ENCODE measurements around the gene CFAP61.

Gene CFAP61

DNA sequence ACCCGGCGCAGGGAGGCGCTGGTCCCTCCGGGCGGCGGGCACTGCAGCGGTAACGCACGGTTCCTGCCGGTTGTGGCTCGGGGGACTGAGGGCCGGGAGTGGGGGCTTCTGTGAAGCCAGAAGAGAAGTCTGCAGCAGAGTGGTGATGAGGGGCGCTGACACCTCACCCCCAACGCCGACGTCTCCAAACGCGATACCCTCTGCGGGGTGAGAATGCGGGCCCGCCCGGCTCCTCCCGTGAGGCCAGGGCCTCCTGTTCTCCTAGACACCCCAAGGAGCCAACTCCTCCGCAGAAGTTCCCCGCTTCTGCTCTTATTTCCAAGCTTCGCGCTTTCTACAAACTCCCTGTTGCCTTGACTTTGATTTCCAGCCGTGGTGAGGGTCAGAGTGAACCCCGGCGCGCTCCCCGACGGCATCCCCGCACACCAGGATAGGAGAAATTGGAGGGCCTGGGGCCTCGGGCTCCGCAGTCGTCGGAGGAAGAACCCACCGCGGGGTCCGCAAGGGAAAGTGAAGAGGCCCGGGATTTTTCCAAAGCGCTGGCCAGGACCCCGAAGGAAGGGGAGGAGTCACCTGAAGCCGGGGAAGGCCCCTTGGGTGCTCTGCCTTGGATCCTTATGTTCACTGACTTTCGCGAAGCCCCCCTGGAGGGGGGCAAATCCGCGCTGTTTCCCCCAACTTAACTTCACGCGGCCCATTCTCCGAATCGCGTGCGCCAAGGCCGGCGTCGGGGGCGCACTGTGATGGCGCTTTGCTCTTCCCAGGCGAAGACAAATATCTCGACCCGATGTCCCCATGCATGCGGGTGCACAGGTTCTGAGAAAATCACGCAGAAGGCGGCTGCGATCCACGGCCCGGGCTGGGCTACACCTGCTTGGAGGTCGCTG lies 312.5 kb downstream of the CFAP61 start:
- H3K4me3 ChIP-seq (ENCODE audit: low read depth, low read length): no peak overlapping the region

DNA sequence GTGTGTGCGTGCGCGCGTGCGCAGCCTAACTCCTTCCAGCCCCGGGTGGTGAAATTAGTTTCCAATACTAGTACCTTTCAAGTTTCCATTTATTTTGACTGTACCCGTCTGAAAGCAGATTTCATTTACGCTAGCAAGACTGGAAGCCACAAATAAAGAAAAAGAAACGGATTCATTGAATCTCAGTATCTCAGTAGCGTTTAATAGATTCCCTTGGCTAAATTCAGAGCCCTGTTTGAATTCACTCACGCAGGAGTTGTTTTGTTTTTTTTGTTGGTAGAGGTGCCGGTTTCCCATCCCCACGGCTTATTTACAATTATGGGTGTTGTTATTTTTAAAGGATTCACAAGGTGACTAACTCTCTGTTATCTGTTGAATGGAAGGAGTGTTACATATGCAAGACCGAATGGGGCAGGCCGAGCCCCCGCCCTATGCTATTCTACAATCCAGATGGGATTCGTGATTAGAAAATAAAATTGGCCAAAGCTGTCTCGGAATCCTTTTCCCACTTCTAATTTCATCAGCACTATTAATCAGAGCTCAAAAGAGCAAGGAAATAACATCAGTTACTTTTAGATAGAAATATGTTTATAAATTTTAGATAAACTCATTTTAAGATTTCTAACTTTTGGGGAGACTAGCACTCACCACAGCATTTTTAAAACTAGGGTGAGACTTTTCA lies 313.3 kb downstream of the CFAP61 start:
- H3K36me3 ChIP-seq (ENCODE audit: insufficient read depth, low read length): no peaks in the 10 kb centered on the region
- H3K27ac ChIP-seq (ENCODE audit: low read depth, low read length): no peak overlapping the region
- H3K4me1 ChIP-seq (ENCODE audit: control insufficient read depth, insufficient read depth, low read length, unreplicated experiment): no peaks in the 10 kb centered on the region
- peaks cover 89% of the 10 kb centered on the region for H3K27me3 ChIP-seq (ENCODE audit: insufficient read depth, low read length)
- no peak overlapping the region for H3K4me3 ChIP-seq (ENCODE audit: low read depth, low read length)
- no peak overlapping the region for H2AFZ ChIP-seq (ENCODE audit: low read length, unreplicated experiment)
- no peaks in the 10 kb centered on the region for H3K79me2 ChIP-seq (ENCODE audit: control insufficient read depth, insufficient read depth, low read length, unreplicated experiment)

More for the DNA sequence above, 312.5 kb downstream of the CFAP61 start:
- no peak overlapping the region for H2AFZ ChIP-seq (ENCODE audit: low read length, unreplicated experiment)
- H3K79me2 ChIP-seq (ENCODE audit: control insufficient read depth, insufficient read depth, low read length, unreplicated experiment): no peaks in the 10 kb centered on the region
- H3K27me3 ChIP-seq (ENCODE audit: insufficient read depth, low read length): peaks cover 83% of the 10 kb centered on the region
- H3K4me1 ChIP-seq (ENCODE audit: control insufficient read depth, insufficient read depth, low read length, unreplicated experiment): no peaks in the 10 kb centered on the region
- no peak overlapping the region for H3K27ac ChIP-seq (ENCODE audit: low read depth, low read length)
- no peaks in the 10 kb centered on the region for H3K36me3 ChIP-seq (ENCODE audit: insufficient read depth, low read length)

DNA sequence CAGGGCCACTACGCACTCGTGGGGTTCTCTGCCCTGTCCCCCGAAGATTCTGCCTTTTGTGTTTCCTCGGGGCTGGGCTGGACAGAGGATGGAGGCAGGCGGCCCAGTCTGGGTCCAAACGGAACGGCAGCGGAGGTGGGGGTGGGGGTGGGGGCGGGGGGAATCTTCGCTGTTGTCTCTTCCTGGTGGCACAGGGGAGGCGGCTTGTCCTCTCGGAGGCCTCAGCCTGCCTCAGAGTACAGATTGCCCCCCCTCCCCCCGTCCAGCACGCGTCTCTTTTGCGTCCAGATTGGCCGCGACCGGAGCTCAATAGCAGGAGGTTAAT lies 314.2 kb downstream of the CFAP61 start:
- Histone ChIP-seq H3K79me2 (ENCODE audit: control insufficient read depth, insufficient read depth, low read length, unreplicated experiment) (no peaks in the 10 kb centered on the region), H2AFZ (ENCODE audit: low read length, unreplicated experiment) (no peak overlapping the region), H3K36me3 (ENCODE audit: insufficient read depth, low read length) (no peaks in the 10 kb centered on the region), H3K27me3 (ENCODE audit: insufficient read depth, low read length) (peaks cover 89% of the 10 kb centered on the region), H3K4me3 (ENCODE audit: low read depth, low read length) (no peak overlapping the region), H3K27ac (ENCODE audit: low read depth, low read length) (no peak overlapping the region), H3K4me1 (ENCODE audit: control insufficient read depth, insufficient read depth, low read length, unreplicated experiment) (no peaks in the 10 kb centered on the region)

DNA sequence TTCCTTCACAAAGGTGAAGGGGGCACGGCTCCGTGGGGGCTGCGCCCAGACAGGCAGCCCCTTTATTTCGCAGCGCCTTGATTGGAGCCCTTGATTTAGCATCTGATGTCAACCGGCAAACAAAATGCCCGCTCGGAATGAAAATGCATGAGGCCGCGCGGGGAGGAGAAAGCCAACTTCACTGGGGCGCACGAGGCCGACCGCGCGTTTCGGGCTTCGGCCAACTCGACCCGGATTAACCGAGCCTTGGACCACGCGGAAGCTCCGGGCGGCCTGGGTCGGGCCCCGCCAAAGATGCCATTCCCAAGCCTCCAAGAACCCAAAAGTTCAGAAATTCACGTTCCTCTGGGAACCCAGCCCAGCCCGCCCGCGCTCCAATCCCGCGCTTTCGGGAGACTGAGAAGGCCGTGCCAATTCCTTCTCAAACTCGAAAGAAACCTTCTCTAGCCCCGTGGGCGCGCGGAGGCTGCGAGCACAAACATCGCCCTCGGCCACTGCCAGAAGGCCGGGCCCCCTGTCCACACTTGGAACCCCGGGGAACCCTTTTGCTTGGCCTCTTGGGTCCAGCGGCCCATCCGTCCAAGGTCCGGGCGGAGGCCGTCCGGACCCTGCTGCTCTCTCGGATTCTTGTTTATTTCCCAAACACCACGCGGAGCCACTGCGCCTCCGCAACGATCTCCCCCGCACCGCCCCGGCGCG lies 314.7 kb downstream of the CFAP61 start:
- H3K79me2 ChIP-seq (ENCODE audit: control insufficient read depth, insufficient read depth, low read length, unreplicated experiment): no peaks in the 10 kb centered on the region
- no peaks in the 10 kb centered on the region for H3K4me1 ChIP-seq (ENCODE audit: control insufficient read depth, insufficient read depth, low read length, unreplicated experiment)
- peaks cover 89% of the 10 kb centered on the region for H3K27me3 ChIP-seq (ENCODE audit: insufficient read depth, low read length)
- H2AFZ ChIP-seq (ENCODE audit: low read length, unreplicated experiment): no peak overlapping the region
- no peaks in the 10 kb centered on the region for H3K36me3 ChIP-seq (ENCODE audit: insufficient read depth, low read length)
- H3K4me3 ChIP-seq (ENCODE audit: low read depth, low read length): no peak overlapping the region
- no peak overlapping the region for H3K27ac ChIP-seq (ENCODE audit: low read depth, low read length)

DNA sequence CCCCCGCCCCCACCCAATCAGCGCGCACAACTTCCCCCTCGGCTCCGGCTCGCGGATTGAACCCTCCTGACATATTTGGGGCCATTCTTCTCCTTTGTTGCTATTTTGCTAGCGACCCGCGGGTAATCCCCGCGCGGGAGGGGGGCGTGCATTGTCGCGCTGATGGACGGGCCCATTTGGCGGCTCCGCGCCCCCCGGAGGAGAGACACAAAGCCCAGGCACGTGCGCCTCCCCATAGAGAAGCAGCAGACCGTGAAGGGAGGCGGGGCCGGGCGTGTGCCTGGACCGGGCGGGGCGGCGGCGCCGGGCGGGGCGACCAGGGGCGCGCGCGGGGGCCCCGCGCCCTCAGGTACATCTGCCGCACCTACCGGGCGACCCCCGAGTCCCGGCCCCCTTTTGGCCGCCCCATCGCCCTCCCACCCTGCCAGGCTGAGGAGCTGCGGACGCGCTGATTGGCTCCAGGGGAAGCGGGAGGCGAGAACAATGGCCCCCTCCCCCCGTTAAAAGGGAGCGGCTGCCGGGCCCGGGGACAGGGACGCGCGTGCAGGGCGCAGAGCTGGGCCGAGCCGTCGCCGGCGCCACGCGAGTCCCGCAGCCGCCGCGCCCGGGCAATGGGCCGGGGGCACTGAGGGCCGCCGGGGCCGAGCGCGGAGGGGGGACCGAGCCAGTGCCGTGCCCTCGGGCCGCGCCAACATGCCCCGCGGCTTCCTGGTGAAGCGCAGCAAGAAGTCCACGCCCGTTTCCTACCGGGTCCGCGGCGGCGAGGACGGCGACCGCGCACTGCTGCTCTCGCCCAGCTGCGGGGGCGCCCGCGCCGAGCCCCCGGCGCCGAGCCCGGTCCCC lies 315.5 kb downstream of the CFAP61 start, which contains the start of gene INSM1:
Gene INSM1, plus strand, starts transcription at position 530 of the 843 bp plus-strand sequence. Its CDS starts 164 bp downstream, at position 694.
- Histone ChIP-seq H3K79me2 (ENCODE audit: control insufficient read depth, insufficient read depth, low read length, unreplicated experiment) (no peaks in the 10 kb centered on the region), H3K4me1 (ENCODE audit: control insufficient read depth, insufficient read depth, low read length, unreplicated experiment) (no peaks in the 10 kb centered on the region), H2AFZ (ENCODE audit: low read length, unreplicated experiment) (no peak within 1 kb of the TSS), H3K27ac (ENCODE audit: low read depth, low read length) (no peak within 1 kb of the TSS), H3K36me3 (ENCODE audit: insufficient read depth, low read length) (no peaks in the 10 kb centered on the region), H3K4me3 (ENCODE audit: low read depth, low read length) (no peak within 1 kb of the TSS), H3K27me3 (ENCODE audit: insufficient read depth, low read length) (peaks cover 89% of the 10 kb centered on the region)

DNA sequence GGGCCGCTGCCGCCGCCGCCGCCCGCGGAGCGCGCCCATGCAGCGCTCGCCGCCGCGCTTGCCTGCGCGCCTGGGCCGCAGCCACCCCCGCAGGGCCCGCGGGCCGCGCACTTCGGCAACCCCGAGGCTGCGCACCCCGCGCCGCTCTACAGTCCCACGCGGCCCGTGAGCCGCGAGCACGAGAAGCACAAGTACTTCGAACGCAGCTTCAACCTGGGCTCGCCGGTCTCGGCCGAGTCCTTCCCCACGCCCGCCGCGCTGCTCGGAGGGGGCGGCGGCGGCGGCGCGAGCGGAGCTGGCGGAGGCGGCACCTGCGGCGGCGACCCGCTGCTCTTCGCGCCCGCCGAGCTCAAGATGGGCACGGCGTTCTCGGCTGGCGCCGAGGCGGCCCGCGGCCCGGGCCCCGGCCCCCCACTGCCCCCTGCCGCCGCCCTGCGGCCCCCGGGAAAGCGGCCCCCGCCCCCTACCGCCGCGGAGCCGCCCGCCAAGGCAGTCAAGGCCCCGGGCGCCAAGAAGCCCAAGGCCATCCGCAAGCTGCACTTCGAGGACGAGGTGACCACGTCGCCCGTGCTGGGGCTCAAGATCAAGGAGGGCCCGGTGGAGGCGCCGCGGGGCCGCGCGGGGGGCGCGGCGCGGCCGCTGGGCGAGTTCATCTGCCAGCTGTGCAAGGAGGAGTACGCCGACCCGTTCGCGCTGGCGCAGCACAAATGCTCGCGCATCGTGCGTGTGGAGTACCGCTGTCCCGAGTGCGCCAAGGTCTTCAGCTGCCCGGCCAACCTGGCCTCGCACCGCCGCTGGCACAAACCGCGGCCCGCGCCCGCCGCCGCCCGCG lies 316.3 kb downstream of the CFAP61 start:
- H3K4me3 ChIP-seq (ENCODE audit: low read depth, low read length): no peak overlapping the region
- H3K27ac ChIP-seq (ENCODE audit: low read depth, low read length): no peak overlapping the region
- no peaks in the 10 kb centered on the region for H3K79me2 ChIP-seq (ENCODE audit: control insufficient read depth, insufficient read depth, low read length, unreplicated experiment)
- no peaks in the 10 kb centered on the region for H3K4me1 ChIP-seq (ENCODE audit: control insufficient read depth, insufficient read depth, low read length, unreplicated experiment)
- peaks cover 89% of the 10 kb centered on the region for H3K27me3 ChIP-seq (ENCODE audit: insufficient read depth, low read length)
- H3K36me3 ChIP-seq (ENCODE audit: insufficient read depth, low read length): no peaks in the 10 kb centered on the region
- H2AFZ ChIP-seq (ENCODE audit: low read length, unreplicated experiment): no peak overlapping the region

DNA sequence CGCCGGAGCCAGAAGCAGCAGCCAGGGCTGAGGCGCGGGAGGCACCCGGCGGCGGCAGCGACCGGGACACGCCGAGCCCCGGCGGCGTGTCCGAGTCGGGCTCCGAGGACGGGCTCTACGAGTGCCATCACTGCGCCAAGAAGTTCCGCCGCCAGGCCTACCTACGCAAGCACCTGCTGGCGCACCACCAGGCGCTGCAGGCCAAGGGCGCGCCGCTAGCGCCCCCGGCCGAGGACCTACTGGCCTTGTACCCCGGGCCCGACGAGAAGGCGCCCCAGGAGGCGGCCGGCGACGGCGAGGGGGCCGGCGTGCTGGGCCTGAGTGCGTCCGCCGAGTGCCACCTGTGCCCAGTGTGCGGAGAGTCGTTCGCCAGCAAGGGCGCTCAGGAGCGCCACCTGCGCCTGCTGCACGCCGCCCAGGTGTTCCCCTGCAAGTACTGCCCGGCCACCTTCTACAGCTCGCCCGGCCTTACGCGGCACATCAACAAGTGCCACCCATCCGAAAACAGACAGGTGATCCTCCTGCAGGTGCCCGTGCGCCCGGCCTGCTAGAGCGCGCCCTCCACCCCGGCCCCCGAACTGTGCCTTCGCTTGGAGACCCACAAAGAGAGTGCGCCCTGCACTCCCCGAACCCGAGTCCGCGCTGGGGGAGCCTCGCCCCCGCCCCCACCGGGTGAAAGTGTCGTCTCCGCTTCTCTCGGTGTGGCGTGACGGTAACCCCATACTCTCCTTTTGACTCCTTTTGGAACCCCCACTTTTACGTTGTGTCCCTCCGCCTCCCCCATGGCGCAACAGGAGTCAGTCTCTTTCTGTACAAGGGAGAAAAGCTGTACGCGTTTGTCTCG lies 317.1 kb downstream of the CFAP61 start:
- no peak overlapping the region for H3K4me3 ChIP-seq (ENCODE audit: low read depth, low read length)
- no peak overlapping the region for H2AFZ ChIP-seq (ENCODE audit: low read length, unreplicated experiment)
- no peaks in the 10 kb centered on the region for H3K79me2 ChIP-seq (ENCODE audit: control insufficient read depth, insufficient read depth, low read length, unreplicated experiment)
- peaks cover 89% of the 10 kb centered on the region for H3K27me3 ChIP-seq (ENCODE audit: insufficient read depth, low read length)
- no peak overlapping the region for H3K27ac ChIP-seq (ENCODE audit: low read depth, low read length)
- no peaks in the 10 kb centered on the region for H3K36me3 ChIP-seq (ENCODE audit: insufficient read depth, low read length)
- H3K4me1 ChIP-seq (ENCODE audit: control insufficient read depth, insufficient read depth, low read length, unreplicated experiment): no peaks in the 10 kb centered on the region

DNA sequence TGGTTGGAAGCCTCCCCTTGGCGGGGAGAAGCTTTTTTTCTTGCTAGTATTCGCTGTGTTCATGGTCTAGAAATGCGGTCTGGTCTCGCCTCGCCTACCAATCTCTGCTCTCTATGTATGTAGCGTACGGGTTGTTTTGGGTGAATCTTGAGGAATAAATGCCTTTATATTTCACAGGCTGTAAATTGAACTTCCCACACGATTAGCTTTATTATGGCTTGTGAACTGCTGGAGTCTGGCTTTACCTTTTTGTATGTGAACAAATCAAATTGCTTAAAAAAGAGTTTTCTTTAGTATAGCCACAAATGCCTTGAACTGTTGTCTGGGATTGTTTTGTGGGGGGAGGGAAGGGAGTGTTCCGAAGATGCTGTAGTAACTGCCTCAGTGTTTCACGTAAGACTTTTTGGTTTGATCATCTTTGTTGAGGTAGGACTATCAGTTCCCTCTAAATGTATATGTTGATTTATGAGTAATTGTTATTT lies 317.8 kb downstream of the CFAP61 start:
- H3K27me3 ChIP-seq (ENCODE audit: insufficient read depth, low read length): peaks cover 89% of the 10 kb centered on the region

DNA sequence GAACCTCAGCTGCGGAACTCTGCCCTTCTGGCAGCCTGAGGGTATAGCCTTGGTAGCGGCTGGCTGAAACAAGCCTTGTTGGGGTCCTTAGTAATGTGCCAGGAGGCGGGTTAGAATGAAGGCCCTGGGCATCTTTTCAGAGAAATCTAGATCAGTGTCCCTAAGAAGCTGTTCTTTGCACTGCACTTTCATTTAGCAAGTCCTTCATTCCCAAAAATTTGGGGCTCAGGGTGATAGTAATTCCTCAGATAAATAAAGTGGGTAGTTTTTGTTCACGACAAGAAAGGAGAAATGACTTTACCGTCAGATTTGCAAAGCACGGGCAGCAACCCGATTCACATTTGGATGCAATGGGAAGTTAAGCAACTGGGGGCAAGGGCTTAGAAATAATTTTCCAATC lies 318.8 kb downstream of the CFAP61 start:
- peaks cover 89% of the 10 kb centered on the region for H3K27me3 ChIP-seq (ENCODE audit: insufficient read depth, low read length)
- no peaks in the 10 kb centered on the region for H3K36me3 ChIP-seq (ENCODE audit: insufficient read depth, low read length)
- no peaks in the 10 kb centered on the region for H3K79me2 ChIP-seq (ENCODE audit: control insufficient read depth, insufficient read depth, low read length, unreplicated experiment)
- H2AFZ ChIP-seq (ENCODE audit: low read length, unreplicated experiment): no peak overlapping the region
- H3K27ac ChIP-seq (ENCODE audit: low read depth, low read length): no peak overlapping the region
- no peak overlapping the region for H3K4me3 ChIP-seq (ENCODE audit: low read depth, low read length)
- no peaks in the 10 kb centered on the region for H3K4me1 ChIP-seq (ENCODE audit: control insufficient read depth, insufficient read depth, low read length, unreplicated experiment)

More for the DNA sequence above, 317.8 kb downstream of the CFAP61 start:
- no peak overlapping the region for H3K27ac ChIP-seq (ENCODE audit: low read depth, low read length)
- no peaks in the 10 kb centered on the region for H3K79me2 ChIP-seq (ENCODE audit: control insufficient read depth, insufficient read depth, low read length, unreplicated experiment)
- H2AFZ ChIP-seq (ENCODE audit: low read length, unreplicated experiment): no peak overlapping the region
- H3K36me3 ChIP-seq (ENCODE audit: insufficient read depth, low read length): no peaks in the 10 kb centered on the region
- no peaks in the 10 kb centered on the region for H3K4me1 ChIP-seq (ENCODE audit: control insufficient read depth, insufficient read depth, low read length, unreplicated experiment)
- H3K4me3 ChIP-seq (ENCODE audit: low read depth, low read length): no peak overlapping the region

All from ACC112 (cell line).